KOPT-K1 (cell line): ENCODE measurements around the gene ETDC.
"Not testable (repeated sequence)": the region's sequence is repeated elsewhere in the genome, so short reads cannot be mapped to it uniquely, and the experiment has no call there.

Source experiments
- H3K27ac ChIP-seq: fragments of 200-600 bp; sonication (generic); 2 replicates; pipeline ENCODE4 v1.5.1; 2016; ENCODE audit warnings: antibody characterized with exemption, mild to moderate bottlenecking, low read depth, low read length; ENCODE audit not compliant: poor library complexity, severe bottlenecking
- H3K36me3 ChIP-seq: fragments of 200-600 bp; sonication (generic); 2 replicates; pipeline ENCODE4 v1.5.1; 2017; ENCODE audit warnings: antibody characterized with exemption, mild to moderate bottlenecking, low read length, moderate library complexity; ENCODE audit not compliant: insufficient read depth
- H3K9me3 ChIP-seq: fragments of 200-600 bp; sonication (generic); 2 replicates; pipeline ENCODE4 v1.5.1; 2017; ENCODE audit warnings: antibody characterized with exemption, low read length, mild to moderate bottlenecking; ENCODE audit not compliant: insufficient read depth, poor library complexity, severe bottlenecking

Gene ETDC

DNA sequence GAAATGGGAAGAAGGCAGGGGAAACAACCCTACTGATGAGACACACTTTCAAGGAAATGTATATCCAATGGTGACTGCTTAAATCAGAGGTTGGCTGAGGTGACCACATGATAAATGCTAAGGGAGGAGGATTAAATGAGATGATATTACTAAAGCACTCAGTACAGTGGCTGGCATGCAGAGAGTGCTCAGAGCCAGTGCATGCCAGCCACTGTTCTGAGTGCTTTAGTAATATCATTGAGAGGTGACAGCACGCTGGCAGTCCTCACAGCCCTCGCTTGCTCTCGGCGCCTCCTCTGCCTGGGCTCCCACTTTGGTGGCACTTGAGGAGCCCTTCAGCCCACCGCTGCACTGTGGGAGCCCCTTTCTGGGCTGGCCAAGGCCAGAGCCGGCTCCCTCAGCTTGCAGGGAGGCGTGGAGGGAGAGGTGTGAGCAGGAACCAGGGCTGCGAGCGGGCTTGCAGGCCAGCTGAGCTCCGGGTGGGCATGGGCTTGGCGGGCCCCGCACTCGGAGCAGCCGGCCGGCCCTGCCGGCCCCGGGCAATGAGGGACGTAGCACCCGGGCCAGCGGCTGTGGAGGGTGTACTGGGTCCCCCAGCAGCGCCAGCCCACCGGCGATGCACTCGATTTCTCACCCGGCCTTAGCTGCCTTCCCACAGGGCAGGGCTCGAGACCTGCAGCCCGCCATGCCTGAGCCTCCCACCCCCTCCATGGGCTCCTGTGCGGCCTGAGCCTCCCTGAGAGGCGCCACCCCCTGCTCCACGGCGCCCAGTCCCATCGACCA is 15.9 kb downstream of the ETDC start:
- H3K27ac ChIP-seq, H3K36me3 ChIP-seq: not testable (repeated sequence)
- peaks cover 31% of the 10 kb centered on the region for H3K9me3 ChIP-seq

DNA sequence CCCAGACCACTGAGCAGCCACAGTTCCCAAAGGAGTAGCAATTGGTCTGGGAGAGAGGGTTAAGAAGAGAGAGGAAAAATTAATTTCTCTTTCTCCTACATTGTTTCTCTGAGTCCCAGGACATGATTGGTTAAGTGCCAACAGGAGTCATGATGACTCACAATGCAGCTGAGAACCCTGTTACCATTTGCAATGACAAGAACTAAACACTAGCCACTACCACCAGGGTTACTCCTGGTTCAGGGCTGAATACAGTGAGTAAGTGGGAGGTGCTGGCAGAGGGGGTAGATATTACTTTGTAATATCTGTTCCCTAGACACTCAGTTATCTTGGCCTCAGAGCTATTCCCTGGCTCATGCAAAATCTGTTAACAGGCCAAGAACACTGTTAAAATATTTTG is 18.0 kb downstream of the ETDC start:
- peaks cover 5% of the 10 kb centered on the region; the same call in 1 of the 2 replicates for H3K36me3 ChIP-seq
- no peak overlapping the region for H3K27ac ChIP-seq
- peaks cover 15% of the 10 kb centered on the region for H3K9me3 ChIP-seq

GRCh38 chrX:135328421-135329005 is 19.2 kb downstream of the ETDC start:
- peaks cover 5% of the 10 kb centered on the region; the same call in 1 of the 2 replicates for H3K36me3 ChIP-seq
- H3K27ac ChIP-seq: no peak overlapping the region
- peaks cover 4% of the 10 kb centered on the region for H3K9me3 ChIP-seq

GRCh38 chrX:135330706-135331105 is 21.4 kb downstream of the ETDC start:
- no peaks in the 10 kb centered on the region for H3K36me3 ChIP-seq
- H3K9me3 ChIP-seq: no peaks in the 10 kb centered on the region
- no peak overlapping the region for H3K27ac ChIP-seq

DNA sequence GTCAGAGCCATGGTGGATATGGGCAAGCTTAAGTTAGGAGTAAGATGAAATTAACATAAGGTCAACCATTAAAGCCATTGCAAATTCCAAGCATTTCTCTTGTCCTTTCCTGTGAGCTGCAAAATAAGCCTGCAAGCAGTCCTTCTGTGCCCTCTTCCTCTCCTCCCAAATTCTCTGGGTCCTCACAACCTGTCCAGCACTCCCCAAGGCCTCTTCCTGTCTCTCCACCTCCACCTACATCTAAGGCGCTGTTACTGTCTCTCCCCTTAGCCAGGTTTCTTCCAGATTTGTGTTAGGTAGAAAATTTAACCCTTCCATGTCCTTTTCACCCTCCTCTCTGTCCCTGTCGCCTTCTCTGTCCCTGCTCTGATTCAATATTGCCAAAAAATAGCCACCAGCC is 22.2 kb downstream of the ETDC start:
- no peak overlapping the region for H3K27ac ChIP-seq
- no peaks in the 10 kb centered on the region for H3K36me3 ChIP-seq
- H3K9me3 ChIP-seq: no peaks in the 10 kb centered on the region

DNA sequence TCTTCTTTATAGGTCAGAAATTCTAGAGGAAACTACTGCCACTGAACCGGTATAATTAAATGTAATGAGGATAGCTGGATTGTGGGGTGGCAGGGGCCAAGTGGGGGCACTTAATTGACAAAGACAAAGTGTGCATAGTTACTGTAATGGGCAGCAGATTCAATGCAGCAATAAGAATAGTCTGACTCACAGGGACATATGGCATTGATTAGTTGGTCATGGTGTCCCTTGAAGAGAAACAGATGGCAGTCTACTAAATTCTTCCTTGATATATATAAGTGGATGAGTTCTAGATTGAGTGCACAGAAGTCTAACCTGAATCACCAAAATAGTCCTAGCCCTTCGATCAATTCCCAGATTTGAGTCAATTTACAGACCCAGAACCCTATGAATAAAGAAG is 31.6 kb downstream of the ETDC start:
- Histone ChIP-seq H3K9me3 (no peaks in the 10 kb centered on the region), H3K36me3 (no peaks in the 10 kb centered on the region), H3K27ac (no peak overlapping the region)

- peak overlapping the region; percentile 77 for H3K27ac ChIP-seq
- peaks cover 13% of the 10 kb centered on the region for H3K36me3 ChIP-seq
- H3K9me3 ChIP-seq: no peaks in the 10 kb centered on the region
Measured at GRCh38 chrX:135345107-135345589, 35.9 kb downstream of the ETDC start.

- Histone ChIP-seq H3K9me3 (no peaks in the 10 kb centered on the region), H3K27ac (no peak overlapping the region), H3K36me3 (peaks cover 13% of the 10 kb centered on the region)
Measured at GRCh38 chrX:135346975-135347374, 37.7 kb downstream of the ETDC start.

GRCh38 chrX:135347381-135348016 is 38.2 kb downstream of the ETDC start:
- no peak overlapping the region for H3K27ac ChIP-seq
- H3K36me3 ChIP-seq: peaks cover 13% of the 10 kb centered on the region
- no peaks in the 10 kb centered on the region for H3K9me3 ChIP-seq

- no peaks in the 10 kb centered on the region for H3K9me3 ChIP-seq
- peaks cover 1% of the 10 kb centered on the region; the same call in 1 of the 2 replicates for H3K36me3 ChIP-seq
- no peak overlapping the region for H3K27ac ChIP-seq
Measured at GRCh38 chrX:135354288-135354687, 45.0 kb downstream of the ETDC start.
